Mesenchymal stem cell (in vitro differentiated cells and primary cell): ENCODE measurements around the gene PDZD2.

ENCODE experiments used
- DNase-seq: peaks from one replicate; pipeline ENCODE4 v3.0.0-alpha.2; 2013
- H2AFZ ChIP-seq: one replicate; pipeline ENCODE4 v1.6.1; 2013; ENCODE audit warnings: low read depth, mild to moderate bottlenecking, control low read depth, inconsistent platforms, low read length, moderate library complexity
- H2AK5ac ChIP-seq: 2 replicates; pipeline ENCODE4 v1.6.1; 2013; ENCODE audit warnings: low read length, moderate library complexity, mild to moderate bottlenecking, inconsistent platforms; ENCODE audit not compliant: severe bottlenecking
- H2BK120ac ChIP-seq: one replicate; pipeline ENCODE4 v1.6.1; 2013; ENCODE audit warnings: low read depth, mild to moderate bottlenecking, inconsistent platforms, low read length, moderate library complexity
- H2BK12ac ChIP-seq, 2 experiments: one replicate each; pipeline ENCODE4 v1.6.1; 2013; ENCODE audit warnings: inconsistent platforms in 2 of 2, low read length in 2 of 2, mild to moderate bottlenecking in 2 of 2, moderate library complexity in 2 of 2, control low read depth in 1 of 2
- H2BK15ac ChIP-seq: one replicate; pipeline ENCODE4 v1.6.1; 2013; ENCODE audit warnings: mild to moderate bottlenecking, low read depth, inconsistent platforms; ENCODE audit not compliant: poor library complexity, severe bottlenecking
- H2BK5ac ChIP-seq: 2 replicates; pipeline ENCODE4 v1.6.1; 2013; ENCODE audit warnings: low read depth, mild to moderate bottlenecking, low read length, control low read depth, inconsistent platforms; ENCODE audit not compliant: poor library complexity, severe bottlenecking
- H3K14ac ChIP-seq, 2 experiments: one replicate each; pipeline ENCODE4 v1.6.1; 2013; ENCODE audit warnings: inconsistent platforms in 2 of 2, low read length in 2 of 2, control low read depth in 1 of 2, mild to moderate bottlenecking in 1 of 2, moderate library complexity in 1 of 2
- H3K18ac ChIP-seq, 2 experiments: one replicate each; pipeline ENCODE4 v1.6.1; 2013; ENCODE audit warnings: inconsistent platforms in 2 of 2, low read length in 2 of 2, control low read depth in 1 of 2, low read depth in 1 of 2, mild to moderate bottlenecking in 1 of 2
- H3K23ac ChIP-seq, 2 experiments: one replicate each; pipeline ENCODE4 v1.6.1; 2013; ENCODE audit warnings: inconsistent platforms in 2 of 2, low read length in 2 of 2, mild to moderate bottlenecking in 2 of 2, moderate library complexity in 2 of 2, control low read depth in 1 of 2
- H3K27ac ChIP-seq: 2 replicates; pipeline ENCODE4 v1.5.1; 2013; ENCODE audit warnings: mild to moderate bottlenecking, moderate library complexity, low read length, control low read depth, inconsistent platforms; ENCODE audit not compliant: poor library complexity, severe bottlenecking
- H3K27me3 ChIP-seq, 2 experiments: 2 replicates each; pipeline versions ENCODE4 v1.6.1 to v1.7.0; 2013; ENCODE audit warnings: low read length in 2 of 2, mild to moderate bottlenecking in 2 of 2, moderate library complexity in 2 of 2, control low read depth in 1 of 2, inconsistent platforms in 1 of 2; ENCODE audit not compliant: control insufficient read depth in 1 of 2, insufficient read depth in 1 of 2
- H3K36me3 ChIP-seq, 2 experiments: 2 replicates each; pipeline versions ENCODE4 v1.6.1 to v1.7.0; 2013; ENCODE audit warnings: low read length in 2 of 2, control low read depth in 1 of 2, inconsistent platforms in 1 of 2, low read depth in 1 of 2, mild to moderate bottlenecking in 1 of 2; ENCODE audit not compliant: insufficient read depth in 2 of 2, control insufficient read depth in 1 of 2
- H3K4ac ChIP-seq, 2 experiments: one replicate each; pipeline ENCODE4 v1.6.1; 2013; ENCODE audit warnings: inconsistent platforms in 2 of 2, low read length in 2 of 2, mild to moderate bottlenecking in 2 of 2, moderate library complexity in 2 of 2, control low read depth in 1 of 2, low read depth in 1 of 2
- H3K4me1 ChIP-seq: 2 replicates; pipeline ENCODE4 v1.6.1; 2013; ENCODE audit warnings: low read depth, low read length, control low read depth; ENCODE audit not compliant: control insufficient read depth, insufficient read depth
- H3K4me2 ChIP-seq: 2 replicates; pipeline ENCODE4 v1.6.1; 2013; ENCODE audit warnings: low read length, mild to moderate bottlenecking, inconsistent platforms; ENCODE audit not compliant: poor library complexity, severe bottlenecking
- H3K4me3 ChIP-seq, 2 experiments: 2 replicates each; pipeline versions ENCODE4 v1.5.1 to v1.7.0; 2013; ENCODE audit warnings: low read length in 2 of 2, mild to moderate bottlenecking in 2 of 2, control low read depth in 1 of 2, low read depth in 1 of 2; ENCODE audit not compliant: insufficient read depth in 1 of 2
- H3K79me1 ChIP-seq: replicated peaks from 2 replicates; pipeline ENCODE4 v1.6.1; 2013; ENCODE audit warnings: mild to moderate bottlenecking, control low read depth, low read length, inconsistent platforms; ENCODE audit not compliant: poor library complexity, severe bottlenecking
- H3K9ac ChIP-seq: 2 replicates; pipeline ENCODE4 v1.7.0; 2013; ENCODE audit warnings: mild to moderate bottlenecking, low read length, moderate library complexity
- H3K9me3 ChIP-seq: 2 replicates; pipeline ENCODE4 v1.7.0; 2013; ENCODE audit warnings: mild to moderate bottlenecking, low read length; ENCODE audit not compliant: control insufficient read depth
- H4K8ac ChIP-seq: one replicate; pipeline ENCODE4 v1.6.1; 2013; ENCODE audit warnings: inconsistent platforms, mild to moderate bottlenecking, low read length, moderate library complexity
- H4K91ac ChIP-seq: one replicate; pipeline ENCODE4 v1.6.1; 2013; ENCODE audit warnings: mild to moderate bottlenecking, low read length, inconsistent platforms
- WGBS: methylation state at CpG from one replicate; pipeline ENCODE4 v1.1.7; 2013; ENCODE audit warnings: mixed read lengths; 5-methylcytosine and 5-hydroxymethylcytosine counted together

The PDZD2 gene

GRCh38 chr5:31783731-31784130 is 144.8 kb downstream of the PDZD2 start:
- 86% methylated on average over 8 of the region's 8 CpGs for WGBS
- Histone ChIP-seq H3K9ac (no peak overlapping the region), H4K8ac (no peak overlapping the region), H2BK120ac (no peak overlapping the region), H2AK5ac (no peak overlapping the region), H3K18ac (no peak overlapping the region), H3K4me2 (no peak overlapping the region), H3K27ac (no peak overlapping the region), H3K4me1 (no peaks in the 10 kb centered on the region), H3K27me3 (peaks cover 0 to 19% of the 10 kb centered on the region in 2 experiments), H2AFZ (no peak overlapping the region), H3K79me1 (no peaks in the 10 kb centered on the region), H3K4ac (no peak overlapping the region), H3K36me3 (no peaks in the 10 kb centered on the region), H3K14ac (no peak overlapping the region), H2BK5ac (no peak overlapping the region), H3K9me3 (no peaks in the 10 kb centered on the region), H4K91ac (no peak overlapping the region), H3K23ac (no peak overlapping the region), H3K4me3 (no peak overlapping the region), H2BK15ac (no peak overlapping the region), H2BK12ac (no peak overlapping the region)
- no peak for DNase-seq

GRCh38 chr5:31786090-31786631 is 147.2 kb downstream of the PDZD2 start:
- Histone ChIP-seq H3K9ac (no peak overlapping the region), H3K18ac (no peak overlapping the region), H3K4me1 (no peaks in the 10 kb centered on the region), H2BK12ac (no peak overlapping the region), H4K8ac (no peak overlapping the region), H2AK5ac (no peak overlapping the region), H2BK15ac (no peak overlapping the region), H3K4me3 (no peak overlapping the region), H3K14ac (no peak overlapping the region), H4K91ac (no peak overlapping the region), H3K27ac (no peak overlapping the region), H3K4ac (no peak overlapping the region), H3K79me1 (no peaks in the 10 kb centered on the region), H2BK5ac (no peak overlapping the region), H3K4me2 (no peak overlapping the region), H2AFZ (no peak overlapping the region), H3K36me3 (no peaks in the 10 kb centered on the region), H3K23ac (no peak overlapping the region), H2BK120ac (no peak overlapping the region), H3K27me3 (peaks cover 0 to 13% of the 10 kb centered on the region in 2 experiments), H3K9me3 (peaks cover 3% of the 10 kb centered on the region)
- no peak for DNase-seq
- 76% methylated on average over 3 of the region's 3 CpGs for WGBS

- Histone ChIP-seq H3K36me3 (no peaks in the 10 kb centered on the region), H3K14ac (no peak overlapping the region), H3K4me1 (no peaks in the 10 kb centered on the region), H2AFZ (no peak overlapping the region), H2AK5ac (no peak overlapping the region), H3K9me3 (peaks cover 3% of the 10 kb centered on the region), H3K9ac (no peak overlapping the region), H4K8ac (no peak overlapping the region), H3K27me3 (peaks cover 5 to 10% of the 10 kb centered on the region in 2 experiments), H3K79me1 (no peaks in the 10 kb centered on the region), H2BK120ac (no peak overlapping the region), H3K18ac (no peak overlapping the region), H3K27ac (no peak overlapping the region), H4K91ac (no peak overlapping the region), H3K23ac (no peak overlapping the region), H3K4me2 (no peak overlapping the region), H3K4me3 (no peak overlapping the region), H2BK5ac (no peak overlapping the region), H2BK12ac (no peak overlapping the region), H2BK15ac (no peak overlapping the region), H3K4ac (no peak overlapping the region)
- DNase-seq, result no peak
- 87% methylated on average over 2 of the region's 2 CpGs for WGBS
These were observed 155.1 kb downstream of the PDZD2 start for GRCh38 chr5:31794009-31794408.

GRCh38 chr5:31798168-31798567 is 159.2 kb downstream of the PDZD2 start:
- H3K18ac ChIP-seq, result no peak overlapping the region
- no peak overlapping the region for H4K8ac ChIP-seq
- H2AK5ac ChIP-seq, result no peak overlapping the region
- H2BK12ac ChIP-seq, result no peak overlapping the region
- no peak overlapping the region for H2BK15ac ChIP-seq
- H3K14ac ChIP-seq, result no peak overlapping the region
- no peak overlapping the region for H2AFZ ChIP-seq
- DNase-seq, result no peak
- no peak overlapping the region for H3K27ac ChIP-seq
- H3K4me2 ChIP-seq, result no peak overlapping the region
- no peak overlapping the region for H2BK120ac ChIP-seq
- H4K91ac ChIP-seq, result no peak overlapping the region
- H3K4me3 ChIP-seq, result no peak overlapping the region
- H3K79me1 ChIP-seq, result no peaks in the 10 kb centered on the region
- H3K4ac ChIP-seq, result no peak overlapping the region
- no peaks in the 10 kb centered on the region for H3K36me3 ChIP-seq
- no peak overlapping the region for H3K9ac ChIP-seq
- H2BK5ac ChIP-seq, result no peak overlapping the region
- peaks cover 30 to 42% of the 10 kb centered on the region in 2 experiments for H3K27me3 ChIP-seq
- H3K23ac ChIP-seq, result no peak overlapping the region
- no peaks in the 10 kb centered on the region for H3K9me3 ChIP-seq
- H3K4me1 ChIP-seq, result no peaks in the 10 kb centered on the region
- 85% methylated on average over 5 of the region's 5 CpGs for WGBS
